Endothelial cell of umbilical vein (primary cell): ENCODE measurements around the gene TP73. TPM values are rescaled to one million over a fixed set of nuclear protein-coding genes. Genes with fewer than 3 reads are reported as not detected.

Source experiments
- BruUV-seq: library from RNA; stranded (reverse); fragments of 400-500 nt; replicated peaks from 2 replicates; lab custom pipeline; 2021; lab: Mats Ljungman, UMichigan
- CTCF ChIA-PET: fragments of 300-600, 350-600 bp; sonication (Branson Sonifier 250); formaldehyde crosslinking; loops from one replicate; lab custom pipeline; 2021; ENCODE audit warnings: antibody characterized with exemption, inconsistent platforms; lab: Charles Lee
- POLR2A ChIA-PET: fragments of 300-600, 350-600 bp; sonication (Branson Sonifier 250); formaldehyde crosslinking; loops from one replicate; lab custom pipeline; 2021; ENCODE audit warnings: antibody characterized with exemption, inconsistent platforms; lab: Charles Lee
- DNase-seq: peaks from one replicate; pipeline ENCODE4 v3.0.0-alpha.2; 2011; ENCODE audit warnings: low read depth, low spot score
- FAIRE-seq: peaks from 2 replicates; lab custom pipeline; 2011; peaks lifted over from hg19 to GRCh38; lab: Jason Lieb, UNC
- H2AFZ ChIP-seq: 2 replicates; pipeline ENCODE4 v1.6.0; 2012; ENCODE audit warnings: low read depth, low read length, control low read depth, inconsistent platforms
- H3K27ac ChIP-seq: 2 replicates; pipeline ENCODE4 v1.5.1; 2011; ENCODE audit warnings: low read depth, mild to moderate bottlenecking, control low read depth, low read length, moderate library complexity; ENCODE audit not compliant: insufficient read depth
- H3K27me3 ChIP-seq, 2 experiments: 2 replicates each; pipeline versions ENCODE4 v1.6.0 to v1.6.1; 2011; ENCODE audit warnings: low read length in 2 of 2, mixed read lengths in 1 of 2; ENCODE audit not compliant: control insufficient read depth in 2 of 2, insufficient read depth in 2 of 2
- H3K36me3 ChIP-seq, 2 experiments: 2 replicates in 1 of 2; 3 replicates in 1 of 2; pipeline ENCODE4 v1.5.1; 2011; ENCODE audit warnings: low read length in 2 of 2, mild to moderate bottlenecking in 1 of 2, moderate library complexity in 1 of 2; ENCODE audit not compliant: control insufficient read depth in 2 of 2, insufficient read depth in 2 of 2; ENCODE audit errors: extremely low read depth in 1 of 2
- H3K4me1 ChIP-seq: 3 replicates; pipeline ENCODE4 v1.5.1; 2011; ENCODE audit warnings: mild to moderate bottlenecking, low read length; ENCODE audit not compliant: control insufficient read depth, insufficient read depth; ENCODE audit errors: extremely low read depth
- H3K4me2 ChIP-seq: 2 replicates; pipeline ENCODE4 v1.6.1; 2011; ENCODE audit warnings: low read length, control low read depth, mixed read lengths; ENCODE audit not compliant: insufficient read depth
- H3K4me3 ChIP-seq, 3 experiments: fragments of 200-600 bp in 1 of 3; sonication (generic), shearing (Covaris generic) in 1 of 3; replicated peaks in 1 of 3; 2 replicates each; pipeline ENCODE4 v1.5.1; 2011 to 2016; ENCODE audit warnings: control low read depth in 3 of 3, low read length in 3 of 3, mild to moderate bottlenecking in 2 of 3, inconsistent platforms in 1 of 3, low read depth in 1 of 3, moderate library complexity in 1 of 3; ENCODE audit not compliant: insufficient read depth in 1 of 3
- H3K79me2 ChIP-seq: 2 replicates; pipeline ENCODE4 v1.6.0; 2012; ENCODE audit warnings: low read length, inconsistent platforms; ENCODE audit not compliant: control insufficient read depth, insufficient read depth
- H3K9ac ChIP-seq: replicated peaks from 2 replicates; pipeline ENCODE3; 2011; ENCODE audit warnings: low read length, control low read depth; ENCODE audit not compliant: insufficient read depth; ENCODE audit errors: extremely low read depth
- H3K9me1 ChIP-seq: replicated peaks from 3 replicates; pipeline ENCODE4 v1.6.0; 2011; ENCODE audit warnings: mild to moderate bottlenecking, low read length; ENCODE audit not compliant: control insufficient read depth, insufficient read depth; ENCODE audit errors: extremely low read depth
- H3K9me3 ChIP-seq: replicated peaks from 2 replicates; pipeline ENCODE4 v1.5.1; 2012; ENCODE audit warnings: low read length, inconsistent platforms; ENCODE audit not compliant: control insufficient read depth, insufficient read depth
- H4K20me1 ChIP-seq: replicated peaks from 2 replicates; pipeline ENCODE3; 2011; ENCODE audit warnings: mild to moderate bottlenecking, low read length; ENCODE audit not compliant: control insufficient read depth, insufficient read depth; ENCODE audit errors: extremely low read depth
- CTCF ChIP-seq, 2 donors: IDR thresholded peaks; 1 replicate in 1 of 2; 2 replicates in 1 of 2; pipeline ENCODE4 v1.5.1; 2011; ENCODE audit warnings: low read length in 2 of 2, mild to moderate bottlenecking in 2 of 2, moderate library complexity in 2 of 2, control low read depth in 1 of 2, inconsistent platforms in 1 of 2, low read depth in 1 of 2; ENCODE audit not compliant: insufficient read depth in 1 of 2; ENCODE audit errors: extremely low read depth in 1 of 2
- EZH2 ChIP-seq: IDR thresholded peaks from 2 replicates; pipeline ENCODE4 v1.6.1; 2012; ENCODE audit warnings: borderline replicate concordance, low read depth, mild to moderate bottlenecking, moderate library complexity, low read length, inconsistent platforms; ENCODE audit not compliant: severe bottlenecking
- FOS ChIP-seq: IDR thresholded peaks from 2 replicates; pipeline ENCODE4 v1.6.1; 2011; ENCODE audit warnings: mild to moderate bottlenecking, low read length, moderate library complexity, borderline replicate concordance; ENCODE audit not compliant: insufficient read depth
- GATA2 ChIP-seq: IDR thresholded peaks from 2 replicates; pipeline ENCODE4 v1.7.0; 2011; ENCODE audit warnings: low read depth, mild to moderate bottlenecking, moderate library complexity, mixed read lengths, low read length; ENCODE audit not compliant: insufficient read length, insufficient read depth
- JUN ChIP-seq: IDR thresholded peaks from 2 replicates; pipeline ENCODE4 v1.6.1; 2011; ENCODE audit warnings: borderline replicate concordance, low read depth; ENCODE audit not compliant: insufficient read length, insufficient read depth
- MAX ChIP-seq: IDR thresholded peaks from 2 replicates; pipeline ENCODE4 v1.6.1; 2011; ENCODE audit not compliant: insufficient read depth, insufficient read length
- MYC ChIP-seq: IDR thresholded peaks from one replicate; pipeline ENCODE4 v1.6.1; 2011; ENCODE audit warnings: mild to moderate bottlenecking, low read depth, low read length
- POLR2A ChIP-seq: IDR thresholded peaks from 2 replicates; pipeline ENCODE4 v1.6.1; 2012; ENCODE audit warnings: low read depth, mild to moderate bottlenecking, control low read depth, low read length
- POLR2AphosphoS5 ChIP-seq: IDR thresholded peaks from 2 replicates; pipeline ENCODE4 v1.6.1; 2012; ENCODE audit warnings: low read depth, mild to moderate bottlenecking, control low read depth, low read length, moderate library complexity; ENCODE audit not compliant: insufficient read depth
- dilution Hi-C: fragments of 300-500 bp; cut with MboI; formaldehyde crosslinking; loops from one replicate; pipeline ENCODE4 v1.15.0; 2019; ENCODE audit warnings: low sequenced_read_pairs; ENCODE audit not compliant: extremely low pct_ligation_motif_present
- intact Hi-C: fragments of 100-400 bp; cut with micrococcal nuclease; formaldehyde crosslinking; loops from one replicate; pipeline ENCODE4 v1.10.0; 2022
- polyA plus RNA-seq, 4 experiments: library from polyadenylated mRNA; depleted of rRNA in 3 of 4; stranded (reverse) in 3 of 4; unstranded in 1 of 4; fragments of >200 nt; gene quantifications; 2 replicates each; pipeline versions ENCODE4 v1.2.1 to v1.2.3, GENCODE V29; 2011 to 2012; ENCODE audit warnings: missing spikeins in 1 of 4
- total RNA-seq: library from RNA; stranded (reverse); gene quantifications from 2 replicates; pipeline ENCODE4 v1.2.3, GENCODE V29; 2021

Gene TP73
- total and polyA plus RNA-seq, 2 donors (not counting 3 experiments of a cell fraction or from before 2014, with no cell fraction given) = 0.03 to 0.15 TPM

GRCh38 chr1:3718764-3719163 is 66.4 kb downstream of the TP73 start:
- no peaks in the 10 kb centered on the region for H4K20me1 ChIP-seq
- no peaks in the 10 kb centered on the region for H3K27me3 ChIP-seq
- no peaks in the 10 kb centered on the region for H3K4me1 ChIP-seq
- no peak overlapping the region for H3K27ac ChIP-seq
- DNase-seq (no peak), FAIRE-seq (no peak)
- dilution Hi-C loops = no loop called here
- H3K4me2 ChIP-seq = no peak overlapping the region
- no peaks in the 10 kb centered on the region for H3K9me1 ChIP-seq
- H2AFZ ChIP-seq = no peak overlapping the region
- H3K9ac ChIP-seq = no peak overlapping the region
- no peak overlapping the region for H3K4me3 ChIP-seq
- POLR2A ChIA-PET = no interaction called here
- no peaks in the 10 kb centered on the region for H3K79me2 ChIP-seq
- CTCF ChIA-PET = interaction anchor here (2.7 kb wide), 1 partner anchor 266 kb away, joined by 11 read pairs; no protein-coding TSS in a partner anchor
- TF ChIP-seq MAX (no peak), POLR2A (no peak), MYC (no peak), FOS (no peak), EZH2 (no peak), GATA2 (no peak), JUN (no peak), CTCF (IDR thresholded peaks at IDR 0.05; ENCODE audit: extremely low read depth in 1 of 2, insufficient read depth in 1 of 2, low read depth in 1 of 2, low read length in 2 of 2) (no peak), POLR2AphosphoS5 (no peak)
- no peaks in the 10 kb centered on the region for H3K36me3 ChIP-seq
- BruUV-seq = no TSS peak
- intact Hi-C loops = no loop called here
- no peaks in the 10 kb centered on the region for H3K9me3 ChIP-seq
